Measurements from ENCODE around the gene NUP210. TPM values are rescaled to one million over a fixed set of nuclear protein-coding genes. Genes with fewer than 3 reads are reported as not detected.

The NUP210 gene
- total RNA-seq, 1 donor: under 0.01 TPM

DNA sequence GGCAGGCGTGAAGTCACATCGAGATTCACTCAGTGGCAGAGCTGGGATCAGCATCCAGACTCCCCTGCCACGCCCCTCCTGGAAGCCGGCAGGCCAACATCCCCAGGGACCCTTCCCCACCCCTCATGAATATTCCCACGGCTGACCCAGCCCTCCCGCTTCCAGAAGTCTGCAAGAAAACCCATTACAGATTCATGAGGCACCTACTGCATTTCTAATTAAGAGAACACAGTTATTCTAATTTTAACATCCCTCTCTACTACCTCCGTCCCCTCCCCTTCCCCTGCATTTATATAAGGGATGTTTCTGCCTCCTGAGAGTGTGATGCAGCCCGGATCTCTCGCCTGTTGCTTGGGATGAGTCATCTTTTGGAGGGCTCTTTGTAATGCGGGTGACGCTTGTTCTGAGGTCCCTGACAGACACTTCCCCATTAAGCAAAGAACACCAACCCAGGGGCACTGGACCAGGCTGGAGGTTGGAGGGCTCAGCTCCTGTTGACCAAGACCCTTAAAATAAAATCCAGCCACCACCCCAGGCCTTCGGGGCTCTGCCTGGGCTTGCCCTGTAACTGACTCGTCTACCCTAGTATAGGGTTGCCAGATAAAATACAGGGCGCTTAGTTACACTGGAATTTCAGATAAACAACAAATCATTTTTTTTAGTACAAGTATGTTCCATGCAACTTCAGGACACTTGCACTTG is 118.7 kb downstream of the NUP210 start:
- no peaks in the 10 kb centered on the region for H3K27me3 ChIP-seq (ENCODE audit: insufficient read depth, low read length)
- H3K4me2 ChIP-seq (ENCODE audit: insufficient read depth, low read length): peak overlapping the region; percentile 40
- no peaks in the 10 kb centered on the region for H3K9me3 ChIP-seq (ENCODE audit: low read depth, low read length)
- no peaks in the 10 kb centered on the region for H3K79me2 ChIP-seq (ENCODE audit: insufficient read depth, low read length)
- no peaks in the 10 kb centered on the region for H3K36me3 ChIP-seq (ENCODE audit: insufficient read depth, low read length)
- peaks cover 7% of the 10 kb centered on the region for H3K4me1 ChIP-seq (ENCODE audit: insufficient read depth, low read length)
- no peak overlapping the region for H3K4me3 ChIP-seq (ENCODE audit: insufficient read depth, low read length)
- TF ChIP-seq, protein P1, sequence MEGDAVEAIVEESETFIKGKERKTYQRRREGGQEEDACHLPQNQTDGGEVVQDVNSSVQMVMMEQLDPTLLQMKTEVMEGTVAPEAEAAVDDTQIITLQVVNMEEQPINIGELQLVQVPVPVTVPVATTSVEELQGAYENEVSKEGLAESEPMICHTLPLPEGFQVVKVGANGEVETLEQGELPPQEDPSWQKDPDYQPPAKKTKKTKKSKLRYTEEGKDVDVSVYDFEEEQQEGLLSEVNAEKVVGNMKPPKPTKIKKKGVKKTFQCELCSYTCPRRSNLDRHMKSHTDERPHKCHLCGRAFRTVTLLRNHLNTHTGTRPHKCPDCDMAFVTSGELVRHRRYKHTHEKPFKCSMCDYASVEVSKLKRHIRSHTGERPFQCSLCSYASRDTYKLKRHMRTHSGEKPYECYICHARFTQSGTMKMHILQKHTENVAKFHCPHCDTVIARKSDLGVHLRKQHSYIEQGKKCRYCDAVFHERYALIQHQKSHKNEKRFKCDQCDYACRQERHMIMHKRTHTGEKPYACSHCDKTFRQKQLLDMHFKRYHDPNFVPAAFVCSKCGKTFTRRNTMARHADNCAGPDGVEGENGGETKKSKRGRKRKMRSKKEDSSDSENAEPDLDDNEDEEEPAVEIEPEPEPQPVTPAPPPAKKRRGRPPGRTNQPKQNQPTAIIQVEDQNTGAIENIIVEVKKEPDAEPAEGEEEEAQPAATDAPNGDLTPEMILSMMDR (IDR thresholded peaks at IDR 0.05; ENCODE audit: extremely low read depth, low read depth, low read length): no peak
- H2AFZ ChIP-seq (ENCODE audit: low read length): peak overlapping the region; percentile 51
- no peaks in the 10 kb centered on the region for H4K20me1 ChIP-seq (ENCODE audit: insufficient read depth, low read length)
- H3K27ac ChIP-seq (ENCODE audit: low read depth, low read length): no peak overlapping the region
- peak; percentile 94 for DNase-seq (ENCODE audit: insufficient read length, low spot score, missing footprints)

DNA sequence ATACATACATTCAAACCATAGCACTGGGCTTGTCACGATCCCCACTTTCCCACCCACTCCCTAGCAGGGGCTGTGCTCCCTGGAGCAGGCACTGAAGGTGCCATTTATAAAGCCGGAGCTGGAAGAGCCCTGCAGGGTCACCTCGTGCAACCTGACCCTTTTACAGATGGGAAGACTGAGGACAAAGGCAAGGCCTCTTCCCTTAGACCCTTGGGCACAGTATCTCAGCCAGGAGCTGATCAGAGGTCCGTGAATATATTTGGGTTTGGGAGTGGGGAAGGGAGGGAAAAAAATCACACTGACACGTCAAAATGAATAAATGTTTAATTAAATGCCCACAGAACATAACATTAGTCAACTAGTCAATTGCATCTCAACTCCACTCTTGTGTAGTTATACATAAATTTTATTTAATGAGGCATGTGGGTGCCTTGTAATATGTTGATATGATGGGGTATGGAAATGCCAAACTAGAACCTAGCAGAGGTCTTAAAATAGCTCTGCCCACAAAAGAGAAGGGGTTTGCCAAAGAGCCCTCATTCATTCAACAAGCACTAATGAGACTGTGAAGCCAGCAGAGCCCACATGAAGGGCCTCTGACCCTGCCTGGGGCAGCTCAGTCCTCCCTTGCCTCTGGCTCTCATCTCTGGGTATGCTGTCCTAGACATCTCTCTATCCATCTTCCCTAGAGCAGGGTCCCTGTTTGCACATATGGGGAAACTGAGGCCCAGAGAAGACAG is 119.4 kb downstream of the NUP210 start:
- no peak overlapping the region for H2AFZ ChIP-seq (ENCODE audit: low read length)
- no peak overlapping the region for H3K4me2 ChIP-seq (ENCODE audit: insufficient read depth, low read length)
- H4K20me1 ChIP-seq (ENCODE audit: insufficient read depth, low read length): no peaks in the 10 kb centered on the region
- H3K27ac ChIP-seq (ENCODE audit: low read depth, low read length): no peak overlapping the region
- peak; percentile 63 for DNase-seq (ENCODE audit: insufficient read length, low spot score, missing footprints)
- peaks cover 7% of the 10 kb centered on the region for H3K4me1 ChIP-seq (ENCODE audit: insufficient read depth, low read length)
- H3K27me3 ChIP-seq (ENCODE audit: insufficient read depth, low read length): no peaks in the 10 kb centered on the region
- H3K79me2 ChIP-seq (ENCODE audit: insufficient read depth, low read length): no peaks in the 10 kb centered on the region
- H3K9me3 ChIP-seq (ENCODE audit: low read depth, low read length): no peaks in the 10 kb centered on the region
- H3K4me3 ChIP-seq (ENCODE audit: insufficient read depth, low read length): no peak overlapping the region
- TF ChIP-seq, protein P1 (IDR thresholded peaks at IDR 0.05; ENCODE audit: extremely low read depth, low read depth, low read length): no peak
- H3K36me3 ChIP-seq (ENCODE audit: insufficient read depth, low read length): no peaks in the 10 kb centered on the region

DNA sequence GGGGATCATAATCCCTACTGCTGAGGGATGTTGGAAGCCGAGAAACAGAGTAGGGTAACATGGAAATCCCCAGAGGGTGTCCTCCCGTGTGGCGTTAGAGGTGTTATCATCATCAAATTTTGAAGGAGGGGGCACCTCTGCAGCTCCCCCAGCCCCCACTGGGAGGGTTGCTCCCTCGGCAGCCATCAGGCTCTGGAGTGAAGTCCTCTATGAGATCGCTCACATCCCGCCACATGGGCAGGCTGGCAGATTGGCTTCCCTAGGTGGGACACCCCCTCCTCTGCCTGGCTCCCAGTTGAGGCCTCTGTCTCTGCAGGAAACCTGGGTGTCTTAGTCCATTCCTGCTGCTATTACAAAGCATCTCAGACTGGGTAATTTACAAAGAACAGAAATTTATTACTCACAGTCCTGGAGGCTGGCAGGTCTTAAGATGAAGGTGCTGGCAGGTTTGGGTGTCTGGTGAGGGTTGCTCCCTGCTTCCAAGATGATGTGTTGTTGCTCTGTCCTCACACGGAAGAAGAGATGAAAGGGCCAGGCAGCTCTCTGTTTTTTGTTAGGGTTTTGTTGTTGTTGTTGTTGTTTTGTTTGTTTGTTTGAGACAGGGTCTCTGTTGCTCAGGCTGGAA is 120.5 kb downstream of the NUP210 start:
- TF ChIP-seq, protein P1 (IDR thresholded peaks at IDR 0.05; ENCODE audit: extremely low read depth, low read depth, low read length): no peak
- no peak overlapping the region for H2AFZ ChIP-seq (ENCODE audit: low read length)
- H3K36me3 ChIP-seq (ENCODE audit: insufficient read depth, low read length): no peaks in the 10 kb centered on the region
- peak; percentile 21 for DNase-seq (ENCODE audit: insufficient read length, low spot score, missing footprints)
- no peak overlapping the region for H3K4me2 ChIP-seq (ENCODE audit: insufficient read depth, low read length)
- H3K4me3 ChIP-seq (ENCODE audit: insufficient read depth, low read length): no peak overlapping the region
- no peaks in the 10 kb centered on the region for H3K9me3 ChIP-seq (ENCODE audit: low read depth, low read length)
- peaks cover 7% of the 10 kb centered on the region for H3K4me1 ChIP-seq (ENCODE audit: insufficient read depth, low read length)
- no peak overlapping the region for H3K27ac ChIP-seq (ENCODE audit: low read depth, low read length)
- H3K27me3 ChIP-seq (ENCODE audit: insufficient read depth, low read length): no peaks in the 10 kb centered on the region
- H4K20me1 ChIP-seq (ENCODE audit: insufficient read depth, low read length): no peaks in the 10 kb centered on the region
- no peaks in the 10 kb centered on the region for H3K79me2 ChIP-seq (ENCODE audit: insufficient read depth, low read length)

DNA sequence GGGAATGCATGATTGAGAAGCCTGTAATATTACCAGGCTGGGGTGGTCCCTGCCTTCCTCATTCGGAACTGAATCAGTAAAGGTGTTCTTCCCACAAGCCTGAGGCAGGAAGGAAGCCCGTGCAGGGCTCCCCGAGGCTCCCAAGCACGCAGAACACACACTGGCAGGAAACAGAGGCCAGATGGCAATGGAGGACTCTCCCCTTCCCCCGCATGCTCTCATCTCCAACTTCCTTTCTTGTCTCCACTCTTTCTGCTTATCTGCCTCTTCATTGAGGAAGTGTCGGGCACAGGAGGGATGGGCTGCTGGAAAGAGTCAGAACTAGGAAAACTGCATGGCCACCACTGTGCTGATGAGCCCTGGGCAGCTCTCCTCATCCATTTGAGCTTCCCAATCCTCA is 123.5 kb downstream of the NUP210 start:
- H3K4me1 ChIP-seq (ENCODE audit: insufficient read depth, low read length): peaks cover 5% of the 10 kb centered on the region
- DNase-seq (ENCODE audit: insufficient read length, low spot score, missing footprints): peak; percentile 57
- H3K4me3 ChIP-seq (ENCODE audit: insufficient read depth, low read length): no peak overlapping the region
- no peak overlapping the region for H2AFZ ChIP-seq (ENCODE audit: low read length)
- no peaks in the 10 kb centered on the region for H3K9me3 ChIP-seq (ENCODE audit: low read depth, low read length)
- TF ChIP-seq, protein P1 (IDR thresholded peaks at IDR 0.05; ENCODE audit: extremely low read depth, low read depth, low read length): no peak
- no peak overlapping the region for H3K4me2 ChIP-seq (ENCODE audit: insufficient read depth, low read length)
- H3K27ac ChIP-seq (ENCODE audit: low read depth, low read length): no peak overlapping the region
- H4K20me1 ChIP-seq (ENCODE audit: insufficient read depth, low read length): no peaks in the 10 kb centered on the region
- no peaks in the 10 kb centered on the region for H3K79me2 ChIP-seq (ENCODE audit: insufficient read depth, low read length)
- no peaks in the 10 kb centered on the region for H3K27me3 ChIP-seq (ENCODE audit: insufficient read depth, low read length)
- H3K36me3 ChIP-seq (ENCODE audit: insufficient read depth, low read length): no peaks in the 10 kb centered on the region
